Measurements from ENCODE around the gene TMEM107.

The TMEM107 gene

GRCh38 chr17:8206536-8206935, 30.4 kb upstream of the TMEM107 start:
- no peak for DNase-seq (ENCODE audit: low read depth)
- H3K4me3 ChIP-seq (ENCODE audit: control insufficient read depth, low read depth, low read length): no peak overlapping the region
- no peak for TF ChIP-seq CTCF (conservative IDR thresholded peaks at IDR 0.05; ENCODE audit: control insufficient read depth, insufficient read depth, low read depth, low read length)

GRCh38 chr17:8204761-8205555, 28.8 kb upstream of the TMEM107 start:
- no peak for DNase-seq (ENCODE audit: low read depth)
- H3K4me3 ChIP-seq (ENCODE audit: control insufficient read depth, low read depth, low read length): no peak overlapping the region
- no peak for TF ChIP-seq CTCF (conservative IDR thresholded peaks at IDR 0.05; ENCODE audit: control insufficient read depth, insufficient read depth, low read depth, low read length)

- TF ChIP-seq CTCF (conservative IDR thresholded peaks at IDR 0.05; ENCODE audit: control insufficient read depth, insufficient read depth, low read depth, low read length): no peak
- peak; percentile 95 for DNase-seq (ENCODE audit: low read depth)
- peak overlapping the region; percentile 41 for H3K4me3 ChIP-seq (ENCODE audit: control insufficient read depth, low read depth, low read length)
These were observed 16.1 kb upstream of the TMEM107 start for GRCh38 chr17:8192070-8192815.

GRCh38 chr17:8190506-8190905, 14.3 kb upstream of the TMEM107 start:
- no peak for DNase-seq (ENCODE audit: low read depth)
- peak overlapping the region; percentile 71 for H3K4me3 ChIP-seq (ENCODE audit: control insufficient read depth, low read depth, low read length)
- TF ChIP-seq CTCF (conservative IDR thresholded peaks at IDR 0.05; ENCODE audit: control insufficient read depth, insufficient read depth, low read depth, low read length): no peak

- DNase-seq (ENCODE audit: low read depth): peak; percentile 98
- no peak for TF ChIP-seq CTCF (conservative IDR thresholded peaks at IDR 0.05; ENCODE audit: control insufficient read depth, insufficient read depth, low read depth, low read length)
These were observed 13.7 kb upstream of the TMEM107 start, which contains the start of gene BORCS6 for GRCh38 chr17:8189711-8190477. Gene BORCS6, minus strand, starts transcription at chr17:8190180. Its CDS starts 40 bp downstream, at chr17:8190140.

GRCh38 chr17:8189041-8189710, 13.0 kb upstream of the TMEM107 start:
- no peak for TF ChIP-seq CTCF (conservative IDR thresholded peaks at IDR 0.05; ENCODE audit: control insufficient read depth, insufficient read depth, low read depth, low read length)
- H3K4me3 ChIP-seq (ENCODE audit: control insufficient read depth, low read depth, low read length): peak overlapping the region; percentile 71
- DNase-seq (ENCODE audit: low read depth): no peak

More at GRCh38 chr17:8189711-8190477, 13.7 kb upstream of the TMEM107 start, which contains the start of gene BORCS6:
- peak within 1 kb of the TSS; percentile 71 for H3K4me3 ChIP-seq (ENCODE audit: control insufficient read depth, low read depth, low read length)

Data from fibroblast of mammary gland (primary cell).